RKO (cell line): ENCODE results near the gene RPL35A.
"Not testable (repeated sequence)": the region's sequence is repeated elsewhere in the genome, so short reads cannot be mapped to it uniquely, and the experiment has no call there.

Experiments
- DNase-seq: peaks from one replicate; pipeline ENCODE4 v3.0.0-alpha.2; 2016; ENCODE audit warnings: low spot score

Gene RPL35A

DNA sequence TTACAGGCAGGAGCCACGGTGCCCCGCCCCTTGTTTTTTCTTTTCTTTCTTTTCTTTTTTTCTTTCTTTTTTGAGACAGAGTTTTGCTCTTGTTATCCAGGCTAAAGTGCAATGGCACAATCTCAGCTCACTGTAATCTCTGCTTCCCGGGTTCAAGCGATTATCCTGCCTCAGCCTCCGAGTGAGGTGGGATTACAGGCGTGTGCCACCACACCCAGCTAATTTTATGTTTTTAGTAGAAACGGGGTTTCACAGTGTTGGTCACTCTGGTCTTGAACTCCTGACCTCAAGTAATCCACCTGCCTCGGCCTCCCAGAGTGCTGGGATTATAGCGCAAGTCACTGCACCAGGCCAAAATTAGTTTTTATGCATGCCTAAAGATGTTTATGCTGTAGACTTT is 2.5 kb downstream of the RPL35A start:
- DNase-seq, result no peak

DNA sequence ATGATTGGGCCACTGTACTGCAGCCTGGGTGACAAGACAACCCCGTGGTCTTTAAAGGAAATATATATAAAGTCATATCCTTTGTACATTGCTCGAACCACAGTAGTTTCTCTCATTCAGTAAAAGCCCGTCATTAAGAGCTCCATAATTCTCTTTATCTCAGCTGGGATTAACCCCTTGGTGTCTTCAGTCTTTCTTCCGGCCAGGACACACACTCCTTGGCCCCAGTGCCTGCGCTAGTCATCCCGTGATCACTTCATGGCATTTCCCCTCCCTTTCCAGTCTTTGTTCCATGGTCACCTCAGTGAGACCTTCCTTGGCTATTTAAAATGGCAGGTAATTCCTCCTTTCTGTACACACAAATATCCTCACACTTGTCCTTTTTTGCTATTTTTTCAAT is 3.3 kb downstream of the RPL35A start:
- peak; percentile 51 for DNase-seq

DNA sequence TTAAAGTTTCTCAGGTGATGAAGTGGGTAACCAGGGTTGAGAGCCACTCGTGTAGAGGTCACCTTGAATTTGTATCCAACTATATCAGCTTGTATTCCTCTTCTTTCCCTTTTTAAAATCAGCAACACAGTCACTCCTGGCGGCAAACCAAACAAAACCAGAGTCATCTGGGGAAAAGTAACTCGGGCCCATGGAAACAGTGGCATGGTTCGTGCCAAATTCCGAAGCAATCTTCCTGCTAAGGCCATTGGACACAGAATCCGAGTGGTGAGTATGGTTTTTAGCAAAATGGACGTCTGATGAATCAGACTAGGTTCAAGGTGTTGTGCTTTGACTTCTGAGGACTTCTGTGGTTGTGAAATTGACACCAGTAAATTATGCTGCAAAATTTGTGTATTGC is 3.9 kb downstream of the RPL35A start:
- DNase-seq, result no peak

DNA sequence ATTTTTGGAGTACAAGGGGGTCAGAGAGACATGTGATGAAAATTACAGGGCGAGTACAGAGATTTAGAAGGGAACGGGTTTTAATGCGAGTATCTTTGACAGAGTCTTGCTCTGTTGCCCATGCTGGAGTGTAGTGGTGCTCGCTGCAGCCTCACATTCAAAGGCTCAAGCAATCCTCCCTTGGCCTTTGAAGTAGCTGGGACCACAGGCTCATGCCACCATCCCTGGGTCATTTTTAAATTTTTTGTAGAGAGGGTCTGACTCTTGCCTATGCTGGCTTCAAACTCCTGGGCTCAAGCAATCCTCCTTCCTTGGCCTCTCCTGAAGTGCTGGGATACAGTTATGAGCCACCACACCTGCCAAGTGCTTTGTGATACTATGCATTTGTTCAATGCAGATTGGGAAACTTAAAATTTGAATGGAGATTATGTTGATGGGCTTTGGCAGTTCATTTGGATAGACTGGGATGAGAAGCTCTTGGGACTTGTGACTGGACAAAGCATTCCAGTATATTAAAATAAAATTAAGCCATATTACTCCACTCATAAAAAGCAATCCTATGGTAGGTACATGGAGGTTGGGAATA is 6.0 kb downstream of the RPL35A start:
- no peak for DNase-seq

DNA sequence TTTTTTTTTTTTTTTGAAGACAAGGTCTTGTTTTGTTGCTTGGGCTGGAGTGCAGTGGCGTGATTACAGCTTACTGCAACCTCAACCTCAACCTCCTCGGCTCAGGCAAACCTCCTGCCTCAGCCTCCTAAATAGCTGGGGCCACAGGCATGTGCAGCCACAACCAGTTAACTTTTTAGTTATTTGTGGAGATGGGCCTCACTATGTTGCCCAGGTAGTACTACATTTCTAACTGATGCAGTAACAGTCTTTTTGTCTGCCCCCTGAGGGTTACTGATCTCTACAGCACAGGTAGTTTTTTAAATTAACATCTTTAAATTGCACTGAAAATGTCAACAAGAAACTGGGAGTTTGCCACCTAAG is 6.6 kb downstream of the RPL35A start:
- no peak for DNase-seq

DNA sequence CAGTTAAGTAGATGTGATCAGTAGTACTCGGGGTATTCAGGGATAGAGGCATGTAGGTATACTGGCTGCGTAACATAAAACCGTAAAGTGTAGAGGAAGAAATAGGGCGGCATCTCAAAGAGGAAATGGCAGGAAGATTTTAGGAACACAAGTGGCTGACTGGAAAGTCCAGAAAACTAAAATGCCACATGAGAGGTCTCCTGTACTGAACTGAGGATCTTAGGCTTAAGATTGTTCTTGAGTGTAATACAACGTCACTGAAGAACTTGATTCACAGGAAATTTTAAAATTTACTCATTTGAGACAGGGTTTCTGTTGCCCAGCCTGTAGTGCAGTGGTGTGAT is 7.8 kb downstream of the RPL35A start:
- DNase-seq, result no peak

DNA sequence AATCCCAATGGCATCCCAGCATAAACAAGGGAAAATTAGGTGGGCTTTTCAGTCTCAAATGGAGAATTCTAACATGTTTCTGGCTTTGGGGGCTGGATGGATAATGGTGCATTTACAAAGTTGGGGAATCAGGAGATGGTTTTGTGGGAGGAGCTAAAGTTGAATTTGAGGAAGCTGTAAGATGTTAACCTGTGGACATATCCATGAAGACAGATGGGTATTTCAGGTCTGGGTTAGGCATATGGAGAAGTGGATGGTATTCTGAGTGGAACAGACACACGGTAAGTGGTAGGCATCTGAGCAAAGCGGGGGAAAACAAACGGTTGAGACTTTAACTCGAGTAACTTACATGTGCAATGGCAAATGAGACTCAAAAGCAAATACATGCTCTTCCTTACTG is 8.4 kb downstream of the RPL35A start:
- DNase-seq, result no peak

DNA sequence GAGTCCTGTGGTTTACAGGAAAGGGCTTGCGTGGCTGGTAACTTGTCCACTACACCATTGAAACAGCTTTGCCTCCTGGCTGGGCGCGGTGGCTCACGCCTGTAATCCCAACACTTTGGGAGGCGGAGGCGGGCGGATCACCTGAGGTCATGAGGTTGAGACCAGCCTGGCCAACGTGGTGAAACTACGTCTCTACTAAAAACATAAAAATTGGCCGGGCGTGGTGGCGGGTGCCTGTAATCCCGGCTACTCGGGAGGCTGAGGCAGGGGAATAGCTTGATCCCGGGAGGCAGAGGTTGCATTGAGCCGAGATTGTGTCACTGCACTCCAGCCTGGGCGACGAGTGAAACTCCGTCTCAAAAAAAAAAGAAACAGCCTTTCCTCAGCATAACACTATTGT is 8.9 kb downstream of the RPL35A start:
- DNase-seq, result not testable (repeated sequence)

DNA sequence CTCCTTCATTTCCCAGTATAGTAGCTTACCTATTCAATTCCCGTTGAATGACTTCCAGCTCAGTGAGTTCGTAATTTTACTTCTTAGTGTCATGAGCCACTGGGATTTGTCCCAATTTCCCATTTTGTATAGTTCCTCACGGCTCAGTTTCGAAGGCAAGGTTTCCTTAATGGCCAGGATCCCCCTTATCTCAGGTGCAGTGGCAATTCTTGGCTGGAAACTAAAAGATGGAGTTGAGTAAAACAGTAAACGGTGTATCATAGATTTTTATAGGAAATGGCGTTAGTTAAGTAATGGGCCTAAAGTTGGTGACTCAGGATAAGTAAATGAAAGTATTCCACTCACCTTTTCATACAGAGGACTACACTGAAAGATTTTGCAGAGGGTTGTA is 9.5 kb downstream of the RPL35A start:
- no peak for DNase-seq

DNA sequence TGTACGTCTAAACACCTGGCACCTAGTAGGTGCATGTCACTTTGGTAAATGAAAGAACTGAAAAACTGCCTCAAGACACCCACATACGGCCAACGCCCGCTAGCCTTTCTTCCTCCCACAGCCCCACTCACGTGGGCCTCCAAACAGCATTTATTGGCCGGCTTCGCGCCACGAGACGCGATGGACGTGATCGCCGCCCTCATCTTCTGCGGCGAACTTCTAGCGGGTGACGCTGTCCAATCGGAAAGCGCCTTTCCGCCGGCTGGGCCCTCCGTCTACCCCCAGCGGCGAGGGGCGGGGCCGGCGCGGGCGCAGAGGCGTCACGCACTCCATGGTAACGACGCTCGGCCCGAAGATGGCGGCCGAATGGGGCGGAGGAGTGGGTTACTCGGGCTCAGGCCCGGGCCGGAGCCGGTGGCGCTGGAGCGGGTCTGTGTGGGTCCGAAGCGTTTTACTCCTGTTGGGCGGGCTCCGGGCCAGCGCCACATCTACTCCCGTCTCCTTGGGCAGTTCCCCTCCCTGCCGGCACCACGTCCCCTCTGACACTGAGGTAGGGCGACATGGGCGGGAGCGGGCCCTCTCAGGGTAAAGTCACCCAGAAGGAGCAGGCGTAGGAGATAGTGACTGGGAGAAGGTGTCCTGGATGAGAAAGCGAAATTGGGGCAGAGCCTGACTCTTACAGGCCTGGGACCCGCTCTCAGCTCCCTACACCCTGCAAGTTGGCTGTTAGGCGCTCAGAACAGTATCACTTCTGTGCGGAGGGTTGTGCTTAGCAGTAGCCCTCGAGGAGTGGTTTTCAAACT is 10.1 kb downstream of the RPL35A start, which contains the start of gene LMLN:
Gene LMLN, plus strand, starts transcription at position 327 of the 803 bp plus-strand sequence. Its CDS starts 29 bp downstream, at position 356.
- DNase-seq, result peak; percentile 97

DNA sequence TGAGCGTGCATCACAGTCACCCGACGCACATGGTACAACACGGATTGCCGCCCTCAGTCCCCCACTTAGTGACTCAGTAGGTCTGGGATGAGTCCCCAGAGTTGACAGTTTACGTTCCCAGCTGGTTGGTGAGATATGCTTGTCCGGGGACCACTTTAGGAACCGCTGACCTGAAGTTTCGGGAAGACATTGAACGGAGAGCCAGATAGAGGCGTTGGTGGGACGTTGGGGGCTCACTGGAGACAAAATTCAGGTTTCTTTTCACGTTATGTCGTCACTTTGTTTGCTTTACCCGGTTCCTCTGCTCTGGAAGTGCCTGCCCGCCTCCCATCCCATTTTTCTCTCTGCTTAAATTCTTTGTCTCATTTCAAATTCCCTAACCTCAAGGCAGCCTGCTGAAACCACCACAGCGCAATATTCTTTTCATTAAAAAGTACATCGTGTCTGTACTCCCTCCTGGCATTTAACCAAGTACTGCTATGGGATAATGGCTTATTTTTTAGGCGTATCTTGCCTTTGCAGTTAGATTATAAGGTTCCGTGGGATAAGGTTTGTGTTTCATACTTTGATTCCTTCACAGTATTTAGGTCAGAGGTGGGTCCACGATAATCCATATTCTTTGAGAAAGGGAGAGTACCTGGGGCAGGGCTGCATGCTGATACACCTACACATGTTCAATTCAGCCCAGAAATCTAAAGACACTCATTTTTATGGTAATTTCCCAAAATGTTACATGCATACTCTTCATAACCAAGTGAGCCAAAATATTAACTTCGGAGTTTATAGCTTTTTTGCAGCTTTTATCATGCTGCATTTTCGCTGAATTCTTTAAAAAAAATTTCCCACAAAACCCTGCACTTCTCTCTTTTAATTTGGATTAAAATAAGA is 10.9 kb downstream of the RPL35A start:
- DNase-seq, result peak; percentile 90

DNA sequence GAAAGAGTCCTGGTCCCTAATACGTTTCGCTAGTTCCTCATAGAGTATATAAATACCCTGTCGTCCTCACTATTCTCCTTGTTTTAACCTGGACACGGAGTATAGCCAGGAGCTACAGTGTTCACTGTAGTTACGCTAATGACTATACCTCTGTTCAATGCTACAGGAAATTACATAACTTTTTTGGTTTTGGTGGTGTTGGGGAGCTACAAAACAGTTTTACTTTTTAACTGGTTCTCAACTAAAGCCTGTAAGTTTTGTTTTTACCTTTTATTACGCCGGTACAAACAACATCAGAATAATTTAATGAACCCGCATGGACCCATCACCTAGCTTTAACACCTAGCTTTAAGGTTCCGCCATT is 11.6 kb downstream of the RPL35A start:
- DNase-seq, result no peak

DNA sequence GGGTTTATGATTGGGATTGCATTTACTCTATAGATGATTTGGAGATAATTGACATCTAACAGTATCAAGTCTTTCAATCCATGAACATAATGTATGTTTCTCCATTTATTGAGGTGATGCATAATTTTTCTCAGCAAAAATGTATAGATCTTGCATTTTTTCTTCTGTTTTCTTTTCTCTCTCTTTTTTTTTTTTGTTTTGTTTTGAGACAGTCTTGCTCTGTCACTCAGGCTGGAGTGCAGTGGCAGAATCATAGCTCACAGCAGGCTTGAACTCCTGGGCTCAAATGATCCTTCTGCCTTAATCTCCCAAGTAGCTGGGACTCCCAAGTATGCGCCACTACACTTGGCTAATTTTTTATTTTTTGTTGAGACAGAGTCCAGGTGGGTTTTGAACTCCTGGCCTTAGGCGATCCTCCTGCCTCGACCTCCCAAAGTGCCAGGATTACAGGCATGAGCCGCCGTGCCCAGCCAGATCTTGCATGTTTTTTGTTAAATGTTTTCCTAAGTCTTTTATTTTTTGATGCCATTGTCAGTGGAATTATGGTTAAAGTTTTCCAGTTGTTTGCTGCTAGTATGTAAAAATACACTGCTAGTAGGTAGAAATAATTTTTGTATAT is 13.1 kb downstream of the RPL35A start:
- no peak for DNase-seq

DNA sequence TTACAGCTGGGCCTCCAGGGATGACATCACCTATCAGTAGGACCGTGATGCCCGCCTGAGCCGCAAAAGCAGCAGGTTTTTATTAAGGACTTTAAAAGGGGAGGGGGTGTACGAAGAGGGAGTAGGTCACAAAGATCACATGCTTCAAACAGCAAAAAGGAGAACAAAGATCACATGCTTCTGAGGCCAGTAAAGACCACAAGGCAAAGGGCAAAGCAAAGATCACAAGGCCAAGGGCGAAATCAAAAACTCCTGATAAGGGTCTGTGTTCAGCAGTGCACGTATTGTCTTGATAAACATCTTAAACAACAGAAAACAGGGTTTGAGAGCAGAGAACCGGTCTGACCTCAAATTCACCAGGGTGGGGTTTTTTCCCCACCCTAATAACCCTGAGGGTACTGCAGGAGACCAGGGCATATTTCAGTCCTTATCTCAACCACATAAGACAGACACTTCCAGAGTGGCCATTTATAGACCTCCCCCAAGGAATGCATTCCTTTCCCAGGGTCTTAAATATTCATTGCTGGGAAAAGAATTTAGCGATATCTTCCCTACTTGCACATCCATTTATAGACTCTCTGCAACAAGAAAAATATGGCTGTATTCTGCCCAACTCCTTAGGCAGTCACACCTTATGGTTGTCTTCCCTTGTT is 17.5 kb downstream of the RPL35A start:
- DNase-seq, result not testable (repeated sequence)

DNA sequence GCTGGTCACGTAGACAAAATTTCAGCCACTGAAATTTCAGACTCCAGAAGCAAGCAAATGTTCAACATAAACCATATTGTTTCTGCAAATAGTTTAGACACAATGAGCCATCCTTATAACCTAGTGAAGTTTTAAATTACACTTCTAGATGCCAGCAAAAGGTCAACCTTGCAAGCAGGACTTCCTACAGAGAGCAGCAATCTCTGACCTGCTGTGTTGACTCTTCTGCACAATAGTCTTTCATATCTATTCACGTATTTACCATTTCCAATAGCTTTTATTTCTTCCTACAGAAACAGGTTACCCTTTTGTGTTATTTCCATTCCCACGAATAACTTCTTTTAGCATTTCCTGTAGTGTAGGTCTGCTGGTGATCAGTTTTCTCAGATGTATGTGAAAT is 20.6 kb downstream of the RPL35A start:
- DNase-seq, result no peak

DNA sequence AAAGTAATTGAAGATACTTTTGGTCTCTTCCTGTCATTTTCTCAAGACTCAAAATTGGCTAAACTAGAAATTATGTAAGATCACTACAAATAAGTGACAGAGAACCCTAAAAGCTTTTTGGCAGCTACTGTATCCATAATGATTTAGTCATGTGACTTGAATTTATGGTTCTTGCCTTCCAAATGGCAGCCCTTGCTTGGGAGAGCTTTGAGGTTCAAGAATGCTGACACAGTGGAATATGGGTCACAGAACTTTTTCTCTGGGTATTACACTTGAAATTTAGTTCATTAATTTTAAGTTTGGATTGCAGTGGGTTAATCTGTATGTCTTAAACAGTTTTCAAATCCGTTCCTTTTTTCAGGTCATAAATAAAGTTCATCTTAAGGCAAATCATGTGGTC is 24.0 kb downstream of the RPL35A start:
- no peak for DNase-seq

DNA sequence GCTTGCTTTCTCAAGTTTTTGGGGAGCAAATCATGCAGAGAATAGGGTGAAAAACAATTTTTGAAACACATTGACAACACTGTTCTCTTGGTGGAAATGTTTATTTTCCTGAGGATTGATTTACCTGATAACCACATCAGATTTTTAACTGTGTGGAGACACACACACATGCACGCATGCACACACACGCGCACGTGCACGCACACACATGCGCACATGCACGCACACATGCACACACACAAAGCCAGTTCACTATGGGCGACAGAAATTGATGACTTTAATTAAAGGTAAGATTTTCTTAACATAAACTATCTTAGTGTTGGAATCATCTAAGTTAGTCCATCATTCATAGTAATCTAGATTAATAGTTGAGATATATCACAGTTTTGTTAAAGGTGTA is 25.3 kb downstream of the RPL35A start:
- DNase-seq, result no peak

DNA sequence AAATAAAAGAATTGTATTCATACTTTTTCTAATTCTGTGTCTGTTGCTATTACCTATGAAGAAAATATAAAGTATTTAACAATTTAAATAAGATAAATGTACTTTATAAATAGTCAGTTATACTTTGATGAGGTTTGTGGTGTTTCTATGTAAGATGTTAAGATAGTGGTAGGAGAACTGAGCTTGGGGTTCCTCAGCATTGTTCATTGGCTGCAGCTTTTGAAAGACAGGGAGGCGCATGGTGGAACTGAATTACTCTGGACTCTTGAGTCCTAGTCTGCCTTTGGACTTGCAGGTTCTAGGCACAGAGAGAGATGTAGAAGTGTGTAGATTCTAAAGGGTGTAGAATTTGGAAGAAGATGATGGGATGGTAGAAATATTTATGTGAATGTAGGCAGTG is 33.1 kb downstream of the RPL35A start:
- DNase-seq, result no peak

DNA sequence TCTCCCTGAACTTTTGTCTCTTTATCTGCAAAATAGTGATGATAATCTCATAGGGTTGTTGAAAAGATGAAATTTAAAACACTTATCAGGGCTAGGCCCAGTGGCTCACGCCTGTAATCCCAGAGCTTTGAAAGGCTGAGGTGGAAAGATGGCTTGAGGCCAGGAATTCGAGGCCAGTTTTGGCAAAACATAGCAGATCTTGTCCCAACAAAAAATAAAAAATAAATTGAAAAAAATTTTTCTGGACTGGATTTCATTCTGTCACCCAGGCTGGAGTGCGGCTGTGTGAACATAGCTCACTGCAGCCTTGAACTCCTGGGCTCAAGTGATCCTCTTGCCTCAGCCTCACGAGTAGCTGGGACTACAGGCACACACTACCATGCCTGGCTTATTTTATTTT is 39.7 kb downstream of the RPL35A start:
- no peak for DNase-seq

DNA sequence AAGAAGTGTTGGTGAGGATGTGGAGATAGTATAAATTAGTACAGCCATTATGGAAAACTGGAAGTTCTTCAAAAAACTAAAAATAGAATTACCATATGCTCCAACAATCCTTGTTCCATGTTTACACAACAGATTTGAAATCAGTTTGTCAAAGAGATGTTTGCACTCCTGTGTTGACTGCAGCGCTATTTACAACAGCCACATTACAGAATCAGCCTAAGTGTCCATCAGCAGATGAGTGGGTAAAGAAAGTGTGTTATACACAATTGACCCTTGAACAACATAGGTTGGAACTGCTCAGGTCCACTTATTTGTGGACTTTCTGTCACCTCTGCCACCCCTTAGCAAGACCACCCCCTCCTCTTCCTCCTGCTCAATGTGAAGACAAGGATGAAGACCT is 44.7 kb downstream of the RPL35A start:
- DNase-seq, result no peak

DNA sequence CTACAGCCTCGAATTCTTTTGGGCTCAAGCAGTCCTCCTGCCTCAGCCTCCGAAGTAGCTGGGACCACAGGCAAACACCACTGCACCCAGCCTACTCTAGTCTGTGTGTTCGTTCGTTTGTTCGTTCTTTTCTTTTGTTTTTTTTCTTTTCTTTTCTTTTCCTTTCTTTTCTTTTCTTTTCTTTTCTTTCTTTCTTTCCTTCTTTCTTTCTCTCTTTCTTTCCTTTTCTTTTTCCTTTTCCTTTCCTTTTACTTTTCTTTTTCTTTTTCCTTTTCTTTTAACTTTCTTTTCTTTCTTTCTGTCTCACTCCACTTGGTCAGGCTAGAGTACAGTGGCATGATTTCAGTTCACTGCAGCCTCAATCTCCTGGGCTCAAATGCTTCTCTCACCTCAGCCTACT is 46.9 kb downstream of the RPL35A start:
- DNase-seq, result no peak

DNA sequence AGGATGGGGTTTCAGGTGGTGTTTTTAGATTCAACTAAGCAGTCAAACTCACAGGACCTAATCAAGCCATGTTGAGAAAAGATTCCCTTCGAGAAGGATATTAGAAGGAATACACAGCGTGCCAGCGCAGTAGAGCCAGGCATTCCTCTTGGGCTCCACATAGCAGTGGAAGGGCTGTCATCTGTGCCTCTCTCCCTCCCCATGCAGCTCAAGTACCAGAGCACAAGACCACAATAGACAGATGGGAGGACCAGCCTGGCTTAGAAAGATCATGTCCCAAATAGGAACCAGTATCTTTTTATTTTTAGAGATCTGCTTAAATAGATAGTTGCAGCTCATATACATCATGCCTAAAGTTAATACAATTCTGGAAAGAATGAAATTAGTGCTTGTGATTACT is 47.9 kb downstream of the RPL35A start:
- no peak for DNase-seq
